ENCODE results near the gene NOX3.
A peak's percentile ranks its signal among the peaks of the same experiment; 100 is the strongest.

DNA sequence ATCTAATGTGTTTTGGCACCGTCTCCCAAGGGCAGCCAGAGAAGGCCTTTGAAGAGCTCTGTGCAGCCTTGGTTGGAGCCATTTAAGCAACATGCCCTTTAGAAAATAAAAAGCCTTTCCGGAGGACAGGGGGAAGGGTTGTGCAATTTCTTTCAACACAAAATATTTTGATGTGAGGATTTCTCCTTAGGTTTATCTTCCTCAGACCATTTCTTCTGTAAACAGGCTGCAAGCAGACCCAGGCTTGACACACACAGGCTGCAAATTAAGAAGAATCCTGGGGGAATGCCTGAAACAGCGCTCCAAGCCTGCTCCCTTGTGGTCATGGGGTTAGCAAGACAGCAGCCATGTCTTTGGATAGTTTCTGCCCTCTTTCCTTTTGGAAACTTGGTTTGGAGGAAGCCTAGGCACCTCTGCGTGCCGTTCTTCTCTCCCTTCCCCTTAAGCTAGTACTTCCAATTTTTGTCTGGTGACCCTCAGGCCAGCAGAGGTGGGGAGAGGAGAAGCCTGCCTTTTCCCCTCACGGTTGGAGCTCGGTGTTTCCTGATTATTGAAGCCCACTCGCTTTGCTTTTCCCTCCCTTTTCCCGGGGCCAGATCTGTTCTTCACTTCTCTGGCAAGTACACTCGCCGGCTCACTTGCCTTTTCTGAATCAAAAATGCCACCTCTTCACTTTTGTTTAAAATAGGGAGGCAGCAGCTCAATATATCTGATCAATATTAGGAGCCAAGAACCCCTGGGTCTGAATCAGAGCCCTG, 39.6 kb upstream of the NOX3 start:
- TF ChIP-seq, protein P1, sequence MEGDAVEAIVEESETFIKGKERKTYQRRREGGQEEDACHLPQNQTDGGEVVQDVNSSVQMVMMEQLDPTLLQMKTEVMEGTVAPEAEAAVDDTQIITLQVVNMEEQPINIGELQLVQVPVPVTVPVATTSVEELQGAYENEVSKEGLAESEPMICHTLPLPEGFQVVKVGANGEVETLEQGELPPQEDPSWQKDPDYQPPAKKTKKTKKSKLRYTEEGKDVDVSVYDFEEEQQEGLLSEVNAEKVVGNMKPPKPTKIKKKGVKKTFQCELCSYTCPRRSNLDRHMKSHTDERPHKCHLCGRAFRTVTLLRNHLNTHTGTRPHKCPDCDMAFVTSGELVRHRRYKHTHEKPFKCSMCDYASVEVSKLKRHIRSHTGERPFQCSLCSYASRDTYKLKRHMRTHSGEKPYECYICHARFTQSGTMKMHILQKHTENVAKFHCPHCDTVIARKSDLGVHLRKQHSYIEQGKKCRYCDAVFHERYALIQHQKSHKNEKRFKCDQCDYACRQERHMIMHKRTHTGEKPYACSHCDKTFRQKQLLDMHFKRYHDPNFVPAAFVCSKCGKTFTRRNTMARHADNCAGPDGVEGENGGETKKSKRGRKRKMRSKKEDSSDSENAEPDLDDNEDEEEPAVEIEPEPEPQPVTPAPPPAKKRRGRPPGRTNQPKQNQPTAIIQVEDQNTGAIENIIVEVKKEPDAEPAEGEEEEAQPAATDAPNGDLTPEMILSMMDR (IDR thresholded peaks at IDR 0.05; ENCODE audit: poor library complexity), result peak; percentile 45
- TF ChIP-seq EZH2phosphoT487 (IDR thresholded peaks at IDR 0.05; ENCODE audit: low read depth, severe bottlenecking, unreplicated experiment), result no peak
- TF ChIP-seq EZH2 (IDR thresholded peaks at IDR 0.05; ENCODE audit: borderline replicate concordance), result no peak
